Right lobe of liver (tissue), 6 donors: ENCODE results near the gene SMIM5. TPM values are rescaled to one million over a fixed set of nuclear protein-coding genes. Genes with fewer than 3 reads are reported as not detected.

Experiments used
- ATAC-seq, 4 donors: fragments of 200-7000 bp; cut with Tn5 transposase; one replicate each; pipeline ENCODE4 v1.9.1; 2020; ENCODE audit warnings: mild to moderate bottlenecking in 4 of 4, moderate library complexity in 4 of 4
- DNase-seq, 3 donors: peaks; one replicate each; pipeline ENCODE4 v3.0.0-alpha.2; 2020
- H3K27ac ChIP-seq, 3 donors: fragments of 200-600 bp; one replicate each; pipeline ENCODE4 v1.8.0; 2022
- H3K27me3 ChIP-seq, 2 donors: fragments of 200-600 bp; one replicate each; pipeline ENCODE4 v1.8.0; 2022
- H3K36me3 ChIP-seq, 4 donors: fragments of 200-600 bp; sonication (generic) in 1 of 4; one replicate each; pipeline versions ENCODE4 v1.5.1 to v1.8.0; 2017 to 2022; ENCODE audit warnings: control low read depth in 1 of 4
- H3K4me1 ChIP-seq, 4 donors: fragments of 200-600 bp; sonication (generic) in 1 of 4; one replicate each; pipeline versions ENCODE4 v1.5.1 to v1.8.0; 2017 to 2022; ENCODE audit warnings: control low read depth in 1 of 4
- H3K4me3 ChIP-seq, 3 donors: fragments of 200-600 bp; one replicate each; pipeline ENCODE4 v1.8.0; 2022
- H3K9me3 ChIP-seq, 4 donors: fragments of 200-600 bp; sonication (generic) in 1 of 4; one replicate each; pipeline versions ENCODE4 v1.5.1 to v1.8.0; 2017 to 2022; ENCODE audit warnings: control low read depth in 1 of 4
- POLR2A ChIP-seq: fragments of 450-650 bp; IDR thresholded peaks from one replicate; pipeline ENCODE4 v1.6.1; 2017; ENCODE audit warnings: antibody characterized with exemption, mild to moderate bottlenecking
- WGBS: methylation state at CpG from one replicate; pipeline ENCODE4 v1.1.6; 2018; ENCODE audit warnings: low coverage, low lambda C conversion rate; ENCODE audit not compliant: insufficient coverage; ENCODE audit errors: missing lambda C conversion rate; 5-methylcytosine and 5-hydroxymethylcytosine counted together
- intact Hi-C, 2 donors: fragments of 100-400 bp; cut with DNase I; formaldehyde crosslinking; loops; one replicate each; pipeline versions ENCODE4 v1.11.2 to v1.14.1; 2022
- total RNA-seq, 6 experiments: library from RNA; depleted of rRNA in 2 of 6; stranded (reverse); fragments of >200 nt in 2 of 6; fragmentation: NEBNext Ultra II Directional in 3 of 6; extraction: Animal tissue kit (Norgen Biotek cat#: 25700) in 3 of 6; gene quantifications; one replicate each; pipeline versions ENCODE4 v1.1.0 to v1.2.4, GENCODE V29; 2016 to 2023
- TF ChIP-seq, protein P1 (sequence below), 4 donors: fragments of 200-600 bp in 3 of 4; fragments of 450-650 bp in 1 of 4; IDR thresholded peaks; one replicate each; pipeline versions ENCODE4 v1.5.1 to v1.8.0; 2016 to 2022; ENCODE audit warnings: antibody characterized with exemption in 4 of 4, mild to moderate bottlenecking in 2 of 4
- donor health status: DM: no; HTN: yes; CAD: no.
- donor health status: DM: no; HTN: no; CAD: no.
- donor health status: DM: no; HTN: no; CAD: no.
- donor health status: DM: no; HTN: yes; CAD: no.
- donor health status: DM: no; HTN: yes; CAD: no.

SMIM5 gene
- total RNA-seq, 6 experiments from 2014 or later, result 0.06 to 0.78 (median 0.29) TPM; not detected in 1

DNA sequence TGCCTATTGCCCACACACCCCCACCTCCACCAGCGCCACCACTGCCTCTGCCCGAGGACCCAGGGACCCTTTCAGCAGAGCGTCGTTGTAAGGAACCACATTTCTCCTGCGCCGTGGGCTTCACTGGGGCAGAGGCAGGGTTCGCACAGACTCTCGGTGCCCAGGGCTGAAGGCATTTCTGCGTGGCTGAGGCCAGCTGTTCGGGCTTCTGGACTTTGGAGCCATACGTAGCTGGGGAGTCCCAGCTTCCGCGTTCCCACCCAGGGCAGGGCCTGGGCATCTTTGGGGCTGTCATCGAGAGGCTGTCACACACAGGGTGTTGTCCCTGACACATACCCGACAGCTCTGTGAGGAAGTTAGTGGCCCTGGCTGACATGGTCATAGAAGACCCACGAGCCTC is 16.0 kb upstream of the SMIM5 start:
- ATAC-seq (no peak), DNase-seq (no peak)
- Histone ChIP-seq H3K27ac (no peak overlapping the region), H3K9me3 (no peaks in the 10 kb centered on the region), H3K4me3 (no peak overlapping the region), H3K36me3 (peaks cover 0 to 13% (median 0%) of the 10 kb centered on the region in 4 donors), H3K27me3 (no peaks in the 10 kb centered on the region), H3K4me1 (no peaks in the 10 kb centered on the region)
- no CpG with 5 or more reads among the region's 16 CpGs for WGBS
- intact Hi-C loops, result no loop called here
- TF ChIP-seq, protein P1, sequence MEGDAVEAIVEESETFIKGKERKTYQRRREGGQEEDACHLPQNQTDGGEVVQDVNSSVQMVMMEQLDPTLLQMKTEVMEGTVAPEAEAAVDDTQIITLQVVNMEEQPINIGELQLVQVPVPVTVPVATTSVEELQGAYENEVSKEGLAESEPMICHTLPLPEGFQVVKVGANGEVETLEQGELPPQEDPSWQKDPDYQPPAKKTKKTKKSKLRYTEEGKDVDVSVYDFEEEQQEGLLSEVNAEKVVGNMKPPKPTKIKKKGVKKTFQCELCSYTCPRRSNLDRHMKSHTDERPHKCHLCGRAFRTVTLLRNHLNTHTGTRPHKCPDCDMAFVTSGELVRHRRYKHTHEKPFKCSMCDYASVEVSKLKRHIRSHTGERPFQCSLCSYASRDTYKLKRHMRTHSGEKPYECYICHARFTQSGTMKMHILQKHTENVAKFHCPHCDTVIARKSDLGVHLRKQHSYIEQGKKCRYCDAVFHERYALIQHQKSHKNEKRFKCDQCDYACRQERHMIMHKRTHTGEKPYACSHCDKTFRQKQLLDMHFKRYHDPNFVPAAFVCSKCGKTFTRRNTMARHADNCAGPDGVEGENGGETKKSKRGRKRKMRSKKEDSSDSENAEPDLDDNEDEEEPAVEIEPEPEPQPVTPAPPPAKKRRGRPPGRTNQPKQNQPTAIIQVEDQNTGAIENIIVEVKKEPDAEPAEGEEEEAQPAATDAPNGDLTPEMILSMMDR (IDR thresholded peaks at IDR 0.05), result no peak
- no peak for TF ChIP-seq POLR2A

DNA sequence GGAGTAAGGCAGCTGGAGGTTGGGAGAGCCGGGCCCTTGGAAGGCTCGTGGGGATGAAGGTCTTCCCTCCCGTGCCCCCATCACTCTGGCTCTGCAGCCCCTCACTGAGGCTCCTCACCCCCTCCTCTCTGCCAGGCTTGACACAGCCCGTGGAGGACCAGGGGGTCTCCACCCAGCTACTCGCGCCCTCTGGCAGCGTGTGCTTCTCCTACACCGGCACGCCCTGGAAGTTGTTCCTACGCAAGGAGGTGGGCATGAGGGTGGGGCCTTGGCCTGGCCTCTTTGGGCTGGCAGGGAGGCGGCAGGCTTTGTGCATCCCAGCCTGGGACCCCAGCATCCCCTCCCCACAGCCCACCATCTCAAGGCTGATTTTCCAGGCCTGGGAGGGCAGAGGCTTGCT is 15.6 kb upstream of the SMIM5 start:
- no peak overlapping the region for H3K27ac ChIP-seq
- intact Hi-C loops, result no loop called here
- ATAC-seq, result no peak
- no peaks in the 10 kb centered on the region for H3K27me3 ChIP-seq
- no peaks in the 10 kb centered on the region for H3K9me3 ChIP-seq
- WGBS, result no CpG with 5 or more reads among the region's 11 CpGs
- no peak overlapping the region for H3K4me3 ChIP-seq
- no peak for TF ChIP-seq POLR2A
- TF ChIP-seq, protein P1 (IDR thresholded peaks at IDR 0.05), result no peak
- no peak for DNase-seq
- peaks cover 0 to 13% (median 0%) of the 10 kb centered on the region in 4 donors for H3K36me3 ChIP-seq
- no peaks in the 10 kb centered on the region for H3K4me1 ChIP-seq

DNA sequence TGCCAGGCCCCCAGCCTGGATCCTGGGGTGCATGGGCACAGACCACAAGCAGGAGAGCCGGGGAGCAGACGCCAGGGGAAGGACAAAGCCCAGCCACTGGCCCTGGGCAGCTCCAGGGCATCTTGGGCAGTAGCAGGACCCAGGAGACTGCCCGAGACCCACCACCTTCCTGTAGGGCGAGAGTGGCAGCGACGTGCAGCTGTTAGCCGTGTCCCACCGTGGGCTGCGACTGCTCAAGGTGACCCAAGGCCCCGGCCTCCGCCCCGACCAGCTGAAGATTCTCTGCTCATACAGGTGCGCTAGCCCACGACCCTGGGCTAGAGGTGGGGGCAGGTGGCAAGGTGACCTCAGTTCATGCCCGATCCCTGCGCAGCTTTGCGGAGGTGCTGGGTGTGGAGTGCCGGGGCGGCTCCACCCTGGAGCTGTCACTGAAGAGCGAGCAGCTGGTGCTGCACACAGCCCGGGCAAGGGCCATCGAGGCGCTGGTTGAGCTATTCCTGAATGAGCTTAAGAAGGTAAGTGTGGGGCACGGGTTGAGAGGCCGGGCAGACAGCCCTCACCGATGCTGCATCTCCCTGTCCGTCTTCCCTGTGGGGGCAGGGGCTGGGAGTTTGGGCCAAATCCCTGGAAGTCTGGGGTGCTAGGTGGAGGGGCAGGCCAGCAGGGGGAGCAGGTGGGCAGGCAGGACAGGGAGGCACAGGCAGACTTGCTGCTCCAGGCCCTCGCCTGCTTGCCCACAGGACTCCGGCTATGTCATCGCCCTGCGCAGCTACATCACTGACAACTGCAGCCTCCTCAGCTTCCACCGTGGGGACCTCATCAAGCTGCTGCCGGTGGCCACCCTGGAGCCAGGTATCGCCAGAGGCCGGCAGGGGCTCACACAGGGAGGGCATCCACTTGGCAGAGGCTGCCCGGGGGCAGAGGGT is 13.5 kb upstream of the SMIM5 start:
- TF ChIP-seq, protein P1 (IDR thresholded peaks at IDR 0.05), result peak; percentile 16 to 39 (median 23)
- TF ChIP-seq POLR2A, result no peak
- intact Hi-C loops, result no loop called here
- no peaks in the 10 kb centered on the region for H3K9me3 ChIP-seq
- no peak for DNase-seq
- H3K4me3 ChIP-seq, result no peak overlapping the region
- 92% methylated on average over 5 of the region's 36 CpGs for WGBS
- no peak overlapping the region for H3K27ac ChIP-seq
- H3K36me3 ChIP-seq, result peaks cover 0 to 7% (median 0%) of the 10 kb centered on the region in 4 donors
- no peaks in the 10 kb centered on the region for H3K27me3 ChIP-seq
- peak in 3 of 4 donors; percentile 4 to 37 (median 21) for ATAC-seq
- no peaks in the 10 kb centered on the region for H3K4me1 ChIP-seq

DNA sequence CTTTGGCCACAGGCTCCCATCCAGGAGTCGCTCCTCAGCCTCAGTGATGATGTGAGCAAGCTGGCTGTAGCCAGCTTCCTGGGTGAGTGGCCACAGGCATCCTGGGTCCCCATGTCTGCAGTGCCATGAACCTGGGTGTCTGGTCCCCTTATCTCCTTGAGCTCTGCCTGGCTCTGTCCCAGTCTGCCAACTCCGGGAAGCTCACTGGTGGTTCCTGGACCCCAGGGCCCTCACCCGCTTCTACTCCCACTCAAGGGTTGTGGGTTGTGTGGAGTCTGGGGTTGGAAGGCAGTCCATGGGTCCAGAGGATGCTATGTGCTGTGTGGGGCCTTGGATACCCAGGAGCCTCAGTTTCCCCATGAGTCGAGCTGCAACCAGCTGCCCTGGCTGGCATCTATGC is 11.7 kb upstream of the SMIM5 start:
- no peaks in the 10 kb centered on the region for H3K4me1 ChIP-seq
- WGBS, result no CpG with 5 or more reads among the region's 4 CpGs
- H3K9me3 ChIP-seq, result no peaks in the 10 kb centered on the region
- peaks cover 0 to 12% (median 2%) of the 10 kb centered on the region in 4 donors for H3K36me3 ChIP-seq
- TF ChIP-seq, protein P1 (IDR thresholded peaks at IDR 0.05), result no peak
- no peak for TF ChIP-seq POLR2A
- no peaks in the 10 kb centered on the region for H3K27me3 ChIP-seq
- no peak overlapping the region for H3K4me3 ChIP-seq
- intact Hi-C loops, result no loop called here
- ATAC-seq (no peak), DNase-seq (no peak)
- H3K27ac ChIP-seq, result no peak overlapping the region
